ENCODE measurements around the gene SULT1C2. TPM values are rescaled to one million over a fixed set of nuclear protein-coding genes. Genes with fewer than 3 reads are reported as not detected.
A peak's percentile ranks its signal among the peaks of the same experiment; 100 is the strongest.

The SULT1C2 gene
- total RNA-seq, 1 donor from 2014 or later = not detected

GRCh38 chr2:108293850-108294249, 5.2 kb downstream of the SULT1C2 start:
- TF ChIP-seq, protein P1, sequence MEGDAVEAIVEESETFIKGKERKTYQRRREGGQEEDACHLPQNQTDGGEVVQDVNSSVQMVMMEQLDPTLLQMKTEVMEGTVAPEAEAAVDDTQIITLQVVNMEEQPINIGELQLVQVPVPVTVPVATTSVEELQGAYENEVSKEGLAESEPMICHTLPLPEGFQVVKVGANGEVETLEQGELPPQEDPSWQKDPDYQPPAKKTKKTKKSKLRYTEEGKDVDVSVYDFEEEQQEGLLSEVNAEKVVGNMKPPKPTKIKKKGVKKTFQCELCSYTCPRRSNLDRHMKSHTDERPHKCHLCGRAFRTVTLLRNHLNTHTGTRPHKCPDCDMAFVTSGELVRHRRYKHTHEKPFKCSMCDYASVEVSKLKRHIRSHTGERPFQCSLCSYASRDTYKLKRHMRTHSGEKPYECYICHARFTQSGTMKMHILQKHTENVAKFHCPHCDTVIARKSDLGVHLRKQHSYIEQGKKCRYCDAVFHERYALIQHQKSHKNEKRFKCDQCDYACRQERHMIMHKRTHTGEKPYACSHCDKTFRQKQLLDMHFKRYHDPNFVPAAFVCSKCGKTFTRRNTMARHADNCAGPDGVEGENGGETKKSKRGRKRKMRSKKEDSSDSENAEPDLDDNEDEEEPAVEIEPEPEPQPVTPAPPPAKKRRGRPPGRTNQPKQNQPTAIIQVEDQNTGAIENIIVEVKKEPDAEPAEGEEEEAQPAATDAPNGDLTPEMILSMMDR (IDR thresholded peaks at IDR 0.05; ENCODE audit: insufficient read depth, low read length, severe bottlenecking) = no peak
- FAIRE-seq (no peak), DNase-seq (ENCODE audit: low read depth) (no peak)
- no peak overlapping the region for H3K4me3 ChIP-seq (ENCODE audit: low read depth, low read length)
- H3K27me3 ChIP-seq (ENCODE audit: control insufficient read depth, insufficient read depth, low read length) = no peaks in the 10 kb centered on the region
- no peaks in the 10 kb centered on the region for H3K36me3 ChIP-seq (ENCODE audit: control insufficient read depth, insufficient read depth, low read length)

DNA sequence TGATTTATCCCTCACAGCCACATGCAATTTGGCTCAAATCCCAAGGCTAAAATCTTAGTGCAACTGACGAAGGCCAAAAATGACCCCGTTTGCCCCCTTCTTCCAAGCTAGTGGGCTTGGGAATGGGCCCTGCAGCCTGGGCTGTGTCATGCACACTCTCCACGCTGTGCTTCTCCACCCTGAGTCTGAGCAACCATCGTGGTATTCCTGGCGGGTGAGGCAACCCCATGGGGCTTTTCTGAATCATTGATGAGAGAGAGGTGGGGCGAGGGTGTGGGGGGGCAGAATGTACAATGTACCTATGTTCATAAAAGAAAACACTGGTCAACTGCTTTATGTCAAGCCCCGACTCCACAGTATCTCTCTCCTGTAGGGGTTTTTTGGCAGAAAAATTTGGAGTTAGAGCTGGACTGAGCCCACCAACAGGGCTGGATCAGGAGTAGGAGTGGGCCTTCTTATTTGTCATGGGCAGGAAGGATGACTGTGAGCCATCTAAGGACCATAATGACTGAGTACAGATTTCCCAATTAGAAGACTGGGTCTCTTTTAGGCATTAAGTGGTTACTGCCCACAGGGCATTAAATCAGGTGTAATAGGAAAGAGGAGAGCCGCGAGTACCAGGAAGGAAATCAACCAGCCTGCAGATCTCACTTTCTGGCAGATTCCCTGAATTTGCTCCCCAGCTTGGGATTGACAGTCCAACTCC, 8.9 kb downstream of the SULT1C2 start:
- DNase-seq (ENCODE audit: low read depth) = peak; percentile 72
- FAIRE-seq = no peak

GRCh38 chr2:108301558-108301957, 12.9 kb downstream of the SULT1C2 start:
- FAIRE-seq = no peak

More for the DNA sequence above, 8.9 kb downstream of the SULT1C2 start:
- Histone ChIP-seq H3K36me3 (ENCODE audit: control insufficient read depth, insufficient read depth, low read length) (no peaks in the 10 kb centered on the region), H3K4me3 (ENCODE audit: low read depth, low read length) (no peak overlapping the region), H3K27me3 (ENCODE audit: control insufficient read depth, insufficient read depth, low read length) (no peaks in the 10 kb centered on the region)
- TF ChIP-seq, protein P1 (IDR thresholded peaks at IDR 0.05; ENCODE audit: insufficient read depth, low read length, severe bottlenecking) = no peak

DNA sequence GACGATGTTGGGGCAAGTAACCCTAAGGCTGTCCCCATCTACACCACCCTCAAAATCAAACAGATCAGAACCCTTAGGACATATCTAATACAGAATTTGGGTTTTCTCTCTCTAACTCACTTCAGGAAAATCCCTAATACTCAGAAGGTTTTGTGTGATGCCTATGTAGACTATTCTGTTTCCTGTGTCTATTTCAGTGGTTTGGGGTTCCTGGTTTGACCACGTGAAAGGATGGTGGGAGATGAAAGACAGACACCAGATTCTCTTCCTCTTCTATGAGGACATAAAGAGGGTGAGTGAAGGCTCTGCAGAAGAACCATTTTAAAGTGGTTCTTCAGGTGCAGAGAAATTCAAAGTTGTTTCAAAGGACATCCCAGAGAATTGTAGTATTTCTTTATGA, 16.3 kb downstream of the SULT1C2 start:
- TF ChIP-seq, protein P1 (IDR thresholded peaks at IDR 0.05; ENCODE audit: insufficient read depth, low read length, severe bottlenecking) = no peak
- DNase-seq (ENCODE audit: low read depth) = no peak
- Histone ChIP-seq H3K27me3 (ENCODE audit: control insufficient read depth, insufficient read depth, low read length) (peaks cover 1% of the 10 kb centered on the region), H3K4me3 (ENCODE audit: low read depth, low read length) (no peak overlapping the region), H3K36me3 (ENCODE audit: control insufficient read depth, insufficient read depth, low read length) (no peaks in the 10 kb centered on the region)
- FAIRE-seq = no peak

More at GRCh38 chr2:108301558-108301957, 12.9 kb downstream of the SULT1C2 start:
- TF ChIP-seq, protein P1 (IDR thresholded peaks at IDR 0.05; ENCODE audit: insufficient read depth, low read length, severe bottlenecking) = no peak
- no peak for DNase-seq (ENCODE audit: low read depth)
- Histone ChIP-seq H3K36me3 (ENCODE audit: control insufficient read depth, insufficient read depth, low read length) (no peaks in the 10 kb centered on the region), H3K4me3 (ENCODE audit: low read depth, low read length) (no peak overlapping the region), H3K27me3 (ENCODE audit: control insufficient read depth, insufficient read depth, low read length) (no peaks in the 10 kb centered on the region)

DNA sequence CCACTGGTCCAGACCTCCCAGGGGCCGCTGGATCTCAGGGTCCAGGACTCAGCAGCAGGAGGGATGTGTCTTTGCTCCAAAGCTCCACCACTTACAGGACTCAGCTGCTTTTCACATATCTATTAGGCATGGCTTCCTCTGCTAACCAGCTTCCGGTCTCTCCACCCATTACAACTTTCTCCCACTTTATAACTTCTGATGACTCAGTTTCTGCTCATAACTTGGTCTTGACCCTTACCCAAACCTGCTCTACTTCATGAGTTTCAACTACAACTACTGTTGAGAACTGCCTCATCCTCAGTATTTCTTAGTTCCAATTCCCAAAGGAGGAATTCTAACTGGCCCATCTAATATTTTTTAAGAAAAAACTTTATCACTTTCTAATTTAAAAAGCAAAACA, 17.2 kb downstream of the SULT1C2 start:
- no peaks in the 10 kb centered on the region for H3K36me3 ChIP-seq (ENCODE audit: control insufficient read depth, insufficient read depth, low read length)
- no peak overlapping the region for H3K4me3 ChIP-seq (ENCODE audit: low read depth, low read length)
- DNase-seq (ENCODE audit: low read depth) (peak; percentile 11), FAIRE-seq (no peak)
- peaks cover 1% of the 10 kb centered on the region for H3K27me3 ChIP-seq (ENCODE audit: control insufficient read depth, insufficient read depth, low read length)
- TF ChIP-seq, protein P1 (IDR thresholded peaks at IDR 0.05; ENCODE audit: insufficient read depth, low read length, severe bottlenecking) = no peak

GRCh38 chr2:108309903-108310302, 21.2 kb downstream of the SULT1C2 start:
- DNase-seq (ENCODE audit: low read depth) (no peak), FAIRE-seq (no peak)
- TF ChIP-seq, protein P1 (IDR thresholded peaks at IDR 0.05; ENCODE audit: insufficient read depth, low read length, severe bottlenecking) = no peak
- H3K4me3 ChIP-seq (ENCODE audit: low read depth, low read length) = no peak overlapping the region
- H3K27me3 ChIP-seq (ENCODE audit: control insufficient read depth, insufficient read depth, low read length) = peaks cover 1% of the 10 kb centered on the region
- no peaks in the 10 kb centered on the region for H3K36me3 ChIP-seq (ENCODE audit: control insufficient read depth, insufficient read depth, low read length)
